Fibroblast of mammary gland (primary cell): ENCODE results near the gene ANKRD31.

Experiments used
- DNase-seq: peaks from one replicate; pipeline ENCODE4 v3.0.0-alpha.2; 2010; ENCODE audit warnings: low read depth
- H3K4me3 ChIP-seq: 2 replicates; pipeline ENCODE4 v1.5.1; 2011; ENCODE audit warnings: low read depth, mild to moderate bottlenecking, low read length, moderate library complexity; ENCODE audit not compliant: control insufficient read depth
- TF ChIP-seq, protein P1 (sequence below): conservative IDR thresholded peaks from 2 replicates; pipeline ENCODE4 v1.5.1; 2011; ENCODE audit warnings: low read depth, low read length, inconsistent platforms; ENCODE audit not compliant: control insufficient read depth, insufficient read depth

Gene ANKRD31

DNA sequence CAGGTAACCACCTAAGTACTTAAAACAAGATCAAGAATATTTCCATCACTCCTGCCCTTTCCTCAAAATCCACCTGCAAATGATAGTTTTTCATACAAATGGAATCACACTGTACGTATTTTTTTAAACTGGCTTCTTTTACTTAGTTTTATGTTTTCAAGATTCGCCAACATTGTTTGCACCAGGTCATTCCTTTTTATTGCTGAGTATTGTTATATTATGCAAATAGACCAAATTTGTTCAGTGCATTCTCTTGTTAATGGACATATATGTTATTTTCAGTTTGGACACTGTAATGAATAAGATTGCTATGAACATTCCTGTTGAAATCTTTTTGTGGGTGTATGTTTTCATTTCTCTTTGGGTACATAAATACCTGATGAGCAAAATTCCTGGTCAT is 8.3 kb upstream of the ANKRD31 start:
- TF ChIP-seq, protein P1, sequence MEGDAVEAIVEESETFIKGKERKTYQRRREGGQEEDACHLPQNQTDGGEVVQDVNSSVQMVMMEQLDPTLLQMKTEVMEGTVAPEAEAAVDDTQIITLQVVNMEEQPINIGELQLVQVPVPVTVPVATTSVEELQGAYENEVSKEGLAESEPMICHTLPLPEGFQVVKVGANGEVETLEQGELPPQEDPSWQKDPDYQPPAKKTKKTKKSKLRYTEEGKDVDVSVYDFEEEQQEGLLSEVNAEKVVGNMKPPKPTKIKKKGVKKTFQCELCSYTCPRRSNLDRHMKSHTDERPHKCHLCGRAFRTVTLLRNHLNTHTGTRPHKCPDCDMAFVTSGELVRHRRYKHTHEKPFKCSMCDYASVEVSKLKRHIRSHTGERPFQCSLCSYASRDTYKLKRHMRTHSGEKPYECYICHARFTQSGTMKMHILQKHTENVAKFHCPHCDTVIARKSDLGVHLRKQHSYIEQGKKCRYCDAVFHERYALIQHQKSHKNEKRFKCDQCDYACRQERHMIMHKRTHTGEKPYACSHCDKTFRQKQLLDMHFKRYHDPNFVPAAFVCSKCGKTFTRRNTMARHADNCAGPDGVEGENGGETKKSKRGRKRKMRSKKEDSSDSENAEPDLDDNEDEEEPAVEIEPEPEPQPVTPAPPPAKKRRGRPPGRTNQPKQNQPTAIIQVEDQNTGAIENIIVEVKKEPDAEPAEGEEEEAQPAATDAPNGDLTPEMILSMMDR: no peak
- H3K4me3 ChIP-seq: no peak overlapping the region
- DNase-seq: no peak

GRCh38 chr5:75243510-75243909 is 6.8 kb upstream of the ANKRD31 start:
- TF ChIP-seq, protein P1: no peak
- H3K4me3 ChIP-seq: no peak overlapping the region
- DNase-seq: no peak

DNA sequence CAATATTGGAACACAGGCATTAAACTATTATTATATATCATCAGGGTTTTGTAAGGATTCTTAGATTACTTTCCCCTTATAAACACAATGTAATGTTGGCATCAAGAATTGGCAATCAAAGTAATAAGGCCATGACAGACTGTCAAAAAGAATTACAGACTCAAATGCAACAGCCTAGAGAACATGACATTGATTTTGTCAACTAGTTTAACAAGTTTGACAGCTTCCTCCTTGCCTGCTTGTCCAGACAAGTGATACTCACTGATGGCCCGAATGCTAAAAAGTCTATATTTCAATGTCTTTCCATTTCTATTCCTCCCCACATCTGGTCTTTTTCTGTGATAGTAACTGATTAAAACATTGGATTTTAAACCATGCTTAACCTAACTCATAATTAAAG is 6.4 kb upstream of the ANKRD31 start:
- TF ChIP-seq, protein P1: no peak
- H3K4me3 ChIP-seq: no peak overlapping the region
- no peak for DNase-seq

- TF ChIP-seq, protein P1: no peak
Observed at GRCh38 chr5:75242067-75242466, 5.4 kb upstream of the ANKRD31 start.

DNA sequence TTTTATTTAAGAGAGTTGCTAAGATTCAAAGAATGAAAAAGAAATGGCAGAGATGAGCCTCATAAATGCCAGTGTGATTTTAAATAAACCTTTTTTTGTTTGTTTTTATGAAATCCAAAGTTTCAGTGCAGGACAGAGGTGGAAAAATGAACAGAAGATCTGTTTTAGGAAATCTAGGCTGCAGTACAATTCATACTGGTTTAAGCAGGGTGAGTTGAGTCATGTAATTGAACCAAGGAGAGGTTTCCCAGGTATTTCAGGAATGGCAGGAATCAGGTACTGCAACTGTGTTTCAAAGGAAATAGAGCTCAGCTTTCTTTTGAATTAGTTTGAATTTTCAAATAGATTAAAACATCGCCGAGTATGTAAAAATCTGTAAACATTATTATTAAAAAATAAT is 3.0 kb upstream of the ANKRD31 start:
- DNase-seq: no peak
- TF ChIP-seq, protein P1: no peak
- no peak overlapping the region for H3K4me3 ChIP-seq

More at GRCh38 chr5:75242067-75242466, 5.4 kb upstream of the ANKRD31 start:
- no peak overlapping the region for H3K4me3 ChIP-seq
- no peak for DNase-seq

- TF ChIP-seq, protein P1: no peak
- DNase-seq: no peak
Observed at GRCh38 chr5:75235711-75236110, 967 bp downstream of the ANKRD31 start.

GRCh38 chr5:75234251-75234650 is 2.4 kb downstream of the ANKRD31 start:
- no peak for DNase-seq
- TF ChIP-seq, protein P1: no peak
- no peak overlapping the region for H3K4me3 ChIP-seq

More at GRCh38 chr5:75235711-75236110, 967 bp downstream of the ANKRD31 start:
- H3K4me3 ChIP-seq: no peak overlapping the region
